ENCODE data around the gene EHBP1L1. TPM values are rescaled to one million over a fixed set of nuclear protein-coding genes. Genes with fewer than 3 reads are reported as not detected.
A peak's percentile ranks its signal among the peaks of the same experiment; 100 is the strongest.
"Not testable (repeated sequence)": the region's sequence is repeated elsewhere in the genome, so short reads cannot be mapped to it uniquely, and the experiment has no call there.

The EHBP1L1 gene
- polyA plus RNA-seq, 3 donors = 29.6 to 507 (median 42.6) TPM

GRCh38 chr11:65563601-65564000 is 12.3 kb upstream of the EHBP1L1 start:
- Histone ChIP-seq H3K79me2 (ENCODE audit: insufficient read depth, low read length) (peaks cover 16% of the 10 kb centered on the region), H3K4me3 (replicated peaks in 1 of 3; ENCODE audit: low read depth in 2 of 3, low read length in 3 of 3) (no peak overlapping the region), H3K27ac (ENCODE audit: low read depth in 1 of 2, low read length in 2 of 2) (no peak overlapping the region), H3K36me3 (replicated peaks in 1 of 2; ENCODE audit: control insufficient read depth in 1 of 2, insufficient read depth in 2 of 2, low read length in 2 of 2) (peaks cover 0 to 3% of the 10 kb centered on the region in 2 donors), H3K27me3 (ENCODE audit: control insufficient read depth in 2 of 2, insufficient read depth in 2 of 2, low read length in 2 of 2) (peaks cover 0 to 21% of the 10 kb centered on the region in 2 donors), H4K20me1 (ENCODE audit: insufficient read depth, low read length) (peaks cover 11% of the 10 kb centered on the region), H3K4me1 (ENCODE audit: control insufficient read depth in 1 of 2, insufficient read depth in 2 of 2, low read length in 2 of 2) (peaks cover 21 to 31% of the 10 kb centered on the region in 2 donors), H3K9ac (ENCODE audit: insufficient read depth, low read length, poor library complexity, severe bottlenecking) (no peak overlapping the region), H3K4me2 (replicated peaks; ENCODE audit: extremely low read depth, low read length, poor library complexity, severe bottlenecking) (no peak overlapping the region), H2AFZ (ENCODE audit: insufficient read depth, low read depth, low read length, poor library complexity, severe bottlenecking) (no peak overlapping the region), H3K9me3 (replicated peaks in 1 of 2; ENCODE audit: control insufficient read depth in 1 of 2, insufficient read depth in 1 of 2, low read length in 2 of 2) (no peaks in the 10 kb centered on the region)
- no peak overlapping the region for H3K27ac Mint-ChIP-seq
- intact Hi-C loops (cut with micrococcal nuclease) = no loop called here
- H3K4me1 Mint-ChIP-seq = peaks cover 38% of the 10 kb centered on the region
- H3K4me3 Mint-ChIP-seq = no peak overlapping the region
- peaks cover 6 to 22% (median 18%) of the 10 kb centered on the region in 3 donors for H3K27me3 Mint-ChIP-seq (ENCODE audit: low read depth in 3 of 3)
- peaks cover 7 to 12% of the 10 kb centered on the region in 2 donors for H3K36me3 Mint-ChIP-seq
- TF ChIP-seq, protein P1, sequence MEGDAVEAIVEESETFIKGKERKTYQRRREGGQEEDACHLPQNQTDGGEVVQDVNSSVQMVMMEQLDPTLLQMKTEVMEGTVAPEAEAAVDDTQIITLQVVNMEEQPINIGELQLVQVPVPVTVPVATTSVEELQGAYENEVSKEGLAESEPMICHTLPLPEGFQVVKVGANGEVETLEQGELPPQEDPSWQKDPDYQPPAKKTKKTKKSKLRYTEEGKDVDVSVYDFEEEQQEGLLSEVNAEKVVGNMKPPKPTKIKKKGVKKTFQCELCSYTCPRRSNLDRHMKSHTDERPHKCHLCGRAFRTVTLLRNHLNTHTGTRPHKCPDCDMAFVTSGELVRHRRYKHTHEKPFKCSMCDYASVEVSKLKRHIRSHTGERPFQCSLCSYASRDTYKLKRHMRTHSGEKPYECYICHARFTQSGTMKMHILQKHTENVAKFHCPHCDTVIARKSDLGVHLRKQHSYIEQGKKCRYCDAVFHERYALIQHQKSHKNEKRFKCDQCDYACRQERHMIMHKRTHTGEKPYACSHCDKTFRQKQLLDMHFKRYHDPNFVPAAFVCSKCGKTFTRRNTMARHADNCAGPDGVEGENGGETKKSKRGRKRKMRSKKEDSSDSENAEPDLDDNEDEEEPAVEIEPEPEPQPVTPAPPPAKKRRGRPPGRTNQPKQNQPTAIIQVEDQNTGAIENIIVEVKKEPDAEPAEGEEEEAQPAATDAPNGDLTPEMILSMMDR (IDR thresholded peaks at IDR 0.05) = no peak
- no peak for DNase-seq
- H3K9me3 Mint-ChIP-seq = peaks cover 0 to 1% (median 0%) of the 10 kb centered on the region in 7 donors
- WGBS (ENCODE audit: insufficient coverage) = 100% methylated on average over 4 of the region's 4 CpGs

- Mint-ChIP-seq H3K36me3 (peaks cover 10 to 16% of the 10 kb centered on the region in 2 donors), H3K4me1 (peaks cover 46% of the 10 kb centered on the region), H3K27me3 (ENCODE audit: low read depth in 3 of 3) (peaks cover 4 to 11% (median 10%) of the 10 kb centered on the region in 3 donors), H3K27ac (peak overlapping the region in 6 of 7 donors; percentile 45 to 84 (median 64))
- 80% methylated on average over 7 of the region's 12 CpGs for WGBS (ENCODE audit: insufficient coverage)
- H3K4me2 ChIP-seq (replicated peaks; ENCODE audit: extremely low read depth, low read length, poor library complexity, severe bottlenecking); H3K4me3 Mint-ChIP-seq; H3K9me3 ChIP-seq (replicated peaks in 1 of 2; ENCODE audit: control insufficient read depth in 1 of 2, insufficient read depth in 1 of 2, low read length in 2 of 2); H3K36me3 ChIP-seq (replicated peaks in 1 of 2; ENCODE audit: control insufficient read depth in 1 of 2, insufficient read depth in 2 of 2, low read length in 2 of 2); H3K4me3 ChIP-seq (replicated peaks in 1 of 3; ENCODE audit: low read depth in 2 of 3, low read length in 3 of 3); H3K27me3 ChIP-seq (ENCODE audit: control insufficient read depth in 2 of 2, insufficient read depth in 2 of 2, low read length in 2 of 2); H3K9ac ChIP-seq (ENCODE audit: insufficient read depth, low read length, poor library complexity, severe bottlenecking); intact Hi-C loops (cut with micrococcal nuclease); H3K9me3 Mint-ChIP-seq; DNase-seq; H2AFZ ChIP-seq (ENCODE audit: insufficient read depth, low read depth, low read length, poor library complexity, severe bottlenecking): not testable (repeated sequence)
- Histone ChIP-seq H3K4me1 (ENCODE audit: control insufficient read depth in 1 of 2, insufficient read depth in 2 of 2, low read length in 2 of 2) (peaks cover 30 to 38% of the 10 kb centered on the region in 2 donors), H4K20me1 (ENCODE audit: insufficient read depth, low read length) (peaks cover 18% of the 10 kb centered on the region), H3K79me2 (ENCODE audit: insufficient read depth, low read length) (peaks cover 25% of the 10 kb centered on the region), H3K27ac (ENCODE audit: low read depth in 1 of 2, low read length in 2 of 2) (peak overlapping the region in 1 of 2 donors; percentile 57)
Observed at GRCh38 chr11:65564879-65565559, 10.8 kb upstream of the EHBP1L1 start.
